MM.1S (cell line): ENCODE measurements around the gene N4BP2L2.

Experiments
- EZH2 ChIP-seq: fragments of 300-600 bp; sonication (generic); optimal IDR thresholded peaks from 2 replicates; pipeline ENCODE3; 2017; ENCODE audit warnings: low read depth, mild to moderate bottlenecking, antibody characterized with exemption, low read length, mixed read lengths
- EZH2phosphoT487 ChIP-seq: fragments of 300-600 bp; sonication (generic); IDR thresholded peaks from 2 replicates; pipeline ENCODE4 v1.6.1; 2018; ENCODE audit warnings: antibody characterized with exemption, low read length
- TF ChIP-seq, protein P1 (sequence below): fragments of 300-600 bp; sonication (generic); IDR thresholded peaks from 2 replicates; pipeline ENCODE4 v1.5.1; 2016; ENCODE audit warnings: antibody characterized with exemption, low read length, mixed read lengths

DNA sequence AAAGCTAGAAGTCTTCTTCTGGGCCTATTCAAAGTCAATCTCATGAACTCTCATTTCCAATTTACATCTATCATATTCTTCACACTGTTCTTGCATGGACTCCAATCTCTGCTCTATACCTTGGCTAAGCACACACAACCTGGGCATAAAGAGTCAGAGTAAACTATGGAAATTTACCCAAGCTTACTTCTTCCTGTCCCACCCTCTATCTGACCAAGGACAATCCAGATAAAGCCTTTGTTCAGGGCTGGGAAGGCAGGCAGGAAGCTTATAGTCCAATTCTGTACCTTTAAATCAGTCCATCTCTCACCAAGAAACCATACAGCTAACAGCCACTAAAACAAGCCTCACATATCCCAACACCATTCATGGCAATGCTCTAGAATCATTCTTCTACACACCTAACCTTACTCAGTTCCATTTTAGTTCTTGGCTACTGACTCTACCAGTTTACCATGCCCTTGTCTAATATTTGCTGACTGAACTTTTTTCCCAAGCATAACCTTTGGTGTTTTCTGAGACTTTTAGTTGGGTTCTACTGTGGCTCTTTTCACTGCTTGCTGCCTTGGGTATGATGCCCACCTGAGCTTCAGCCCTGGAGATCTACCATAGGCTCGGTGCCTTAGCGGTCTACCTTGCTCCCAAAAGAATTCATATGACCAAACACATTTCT is 38.9 kb downstream of the N4BP2L2 start:
- TF ChIP-seq, protein P1, sequence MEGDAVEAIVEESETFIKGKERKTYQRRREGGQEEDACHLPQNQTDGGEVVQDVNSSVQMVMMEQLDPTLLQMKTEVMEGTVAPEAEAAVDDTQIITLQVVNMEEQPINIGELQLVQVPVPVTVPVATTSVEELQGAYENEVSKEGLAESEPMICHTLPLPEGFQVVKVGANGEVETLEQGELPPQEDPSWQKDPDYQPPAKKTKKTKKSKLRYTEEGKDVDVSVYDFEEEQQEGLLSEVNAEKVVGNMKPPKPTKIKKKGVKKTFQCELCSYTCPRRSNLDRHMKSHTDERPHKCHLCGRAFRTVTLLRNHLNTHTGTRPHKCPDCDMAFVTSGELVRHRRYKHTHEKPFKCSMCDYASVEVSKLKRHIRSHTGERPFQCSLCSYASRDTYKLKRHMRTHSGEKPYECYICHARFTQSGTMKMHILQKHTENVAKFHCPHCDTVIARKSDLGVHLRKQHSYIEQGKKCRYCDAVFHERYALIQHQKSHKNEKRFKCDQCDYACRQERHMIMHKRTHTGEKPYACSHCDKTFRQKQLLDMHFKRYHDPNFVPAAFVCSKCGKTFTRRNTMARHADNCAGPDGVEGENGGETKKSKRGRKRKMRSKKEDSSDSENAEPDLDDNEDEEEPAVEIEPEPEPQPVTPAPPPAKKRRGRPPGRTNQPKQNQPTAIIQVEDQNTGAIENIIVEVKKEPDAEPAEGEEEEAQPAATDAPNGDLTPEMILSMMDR = no peak
- TF ChIP-seq EZH2 = no peak
- no peak for TF ChIP-seq EZH2phosphoT487
